ENCODE measurements around the gene MON2. TPM values are rescaled to one million over a fixed set of nuclear protein-coding genes. Genes with fewer than 3 reads are reported as not detected.

MON2 gene
- total and polyA plus RNA-seq, 8 donors = 3.1 to 191 (median 55.3) TPM

DNA sequence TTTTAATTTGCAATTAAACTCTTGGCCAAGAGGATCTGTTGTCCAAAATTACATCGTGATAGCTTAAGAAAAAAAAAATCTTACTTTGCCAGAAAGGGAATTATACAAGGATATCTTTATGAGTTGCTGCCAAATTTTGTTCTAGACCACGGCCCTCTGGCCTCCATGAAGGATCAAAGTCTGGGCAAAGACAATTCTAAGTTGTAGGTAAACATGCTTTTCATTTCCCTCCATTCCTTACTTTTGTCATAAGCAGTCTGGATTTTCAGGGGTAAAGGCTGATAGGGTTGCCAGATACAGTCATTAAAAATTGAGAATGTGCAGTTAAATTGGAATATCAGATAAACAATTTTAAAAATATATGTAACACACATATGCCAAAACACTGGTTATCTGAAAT, 135.1 kb downstream of the MON2 start:
- no peaks in the 10 kb centered on the region for H3K9me3 ChIP-seq
- intact Hi-C loops (cut with DNase I; ENCODE audit: low total_unique reads) = no loop called here
- peak overlapping the region in 4 of 5 donors; percentile 95 to 100 (median 98) for H3K27ac ChIP-seq
- peak in 1 of 2 donors; percentile 31 for DNase-seq
- H3K4me1 ChIP-seq = peaks cover 11 to 41% (median 26%) of the 10 kb centered on the region in 4 donors
- WGBS, 5 donors = 14 to 20% (median 17%) methylated on average over 2 of the region's 2 CpGs
- H3K27me3 ChIP-seq = no peaks in the 10 kb centered on the region
- TF ChIP-seq EP300 (IDR thresholded peaks at IDR 0.05) = no peak
- no peak for TF ChIP-seq POLR2A (IDR thresholded peaks at IDR 0.05)
- TF ChIP-seq POLR2AphosphoS5 (IDR thresholded peaks at IDR 0.05) = no peak
- TF ChIP-seq, protein P1, sequence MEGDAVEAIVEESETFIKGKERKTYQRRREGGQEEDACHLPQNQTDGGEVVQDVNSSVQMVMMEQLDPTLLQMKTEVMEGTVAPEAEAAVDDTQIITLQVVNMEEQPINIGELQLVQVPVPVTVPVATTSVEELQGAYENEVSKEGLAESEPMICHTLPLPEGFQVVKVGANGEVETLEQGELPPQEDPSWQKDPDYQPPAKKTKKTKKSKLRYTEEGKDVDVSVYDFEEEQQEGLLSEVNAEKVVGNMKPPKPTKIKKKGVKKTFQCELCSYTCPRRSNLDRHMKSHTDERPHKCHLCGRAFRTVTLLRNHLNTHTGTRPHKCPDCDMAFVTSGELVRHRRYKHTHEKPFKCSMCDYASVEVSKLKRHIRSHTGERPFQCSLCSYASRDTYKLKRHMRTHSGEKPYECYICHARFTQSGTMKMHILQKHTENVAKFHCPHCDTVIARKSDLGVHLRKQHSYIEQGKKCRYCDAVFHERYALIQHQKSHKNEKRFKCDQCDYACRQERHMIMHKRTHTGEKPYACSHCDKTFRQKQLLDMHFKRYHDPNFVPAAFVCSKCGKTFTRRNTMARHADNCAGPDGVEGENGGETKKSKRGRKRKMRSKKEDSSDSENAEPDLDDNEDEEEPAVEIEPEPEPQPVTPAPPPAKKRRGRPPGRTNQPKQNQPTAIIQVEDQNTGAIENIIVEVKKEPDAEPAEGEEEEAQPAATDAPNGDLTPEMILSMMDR (IDR thresholded peaks at IDR 0.05) = no peak
- H3K36me3 ChIP-seq = no peaks in the 10 kb centered on the region
- H3K4me3 ChIP-seq = peak overlapping the region; percentile 62 to 83 (median 72)

DNA sequence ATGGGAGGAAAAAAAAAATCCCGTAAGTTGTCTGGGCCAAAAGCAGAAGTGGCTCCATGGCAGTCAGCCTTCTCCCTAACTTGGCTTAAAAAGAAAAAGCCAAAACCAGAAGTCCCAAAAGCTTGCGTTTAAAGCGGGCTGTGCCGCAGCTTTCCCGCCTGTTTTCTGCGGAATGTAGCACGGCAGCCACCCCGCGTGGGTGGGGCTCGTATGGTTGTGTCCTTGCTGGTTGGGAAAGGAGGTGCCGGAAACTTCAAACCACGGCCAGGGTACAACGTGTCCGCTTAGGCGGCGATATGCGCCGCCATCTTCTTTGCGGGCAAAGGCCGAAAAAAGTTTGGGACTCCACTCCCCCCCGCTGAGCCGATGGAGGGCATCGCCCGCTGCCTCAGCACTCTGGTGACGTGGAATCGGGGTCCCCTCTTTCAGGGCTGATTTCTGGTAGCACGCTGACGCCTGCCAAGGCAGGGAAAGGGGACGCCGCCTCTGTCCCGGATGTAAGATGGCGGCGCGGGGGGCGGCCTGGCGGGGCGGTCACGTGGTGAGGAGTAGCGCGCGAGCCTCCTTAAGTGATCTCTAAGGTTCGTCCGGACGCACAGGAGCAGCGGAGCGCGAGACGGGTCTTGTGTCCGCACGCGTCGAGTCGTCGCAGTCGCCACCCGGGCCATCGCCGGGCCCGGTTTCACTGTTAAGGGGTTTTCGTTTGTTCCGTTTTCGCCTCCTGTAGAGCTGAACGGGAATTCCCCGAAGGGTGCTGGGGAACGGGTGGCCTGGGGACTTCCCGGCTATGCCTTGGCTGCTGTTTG, 135.8 kb downstream of the MON2 start:
- peak overlapping the region; percentile 95 to 100 (median 99) for H3K27ac ChIP-seq
- H3K36me3 ChIP-seq = no peaks in the 10 kb centered on the region
- H3K9me3 ChIP-seq = no peaks in the 10 kb centered on the region
- intact Hi-C loops (cut with DNase I; ENCODE audit: low total_unique reads) = no loop called here
- TF ChIP-seq, protein P1 (IDR thresholded peaks at IDR 0.05) = peak in 1 of 7 experiments; percentile 4
- TF ChIP-seq EP300 (IDR thresholded peaks at IDR 0.05) (no peak), POLR2A (IDR thresholded peaks at IDR 0.05) (peak in 1 of 4 donors; percentile 12), POLR2AphosphoS5 (IDR thresholded peaks at IDR 0.05) (peak; percentile 11 to 83 (median 68))
- H3K4me3 ChIP-seq = peak overlapping the region; percentile 62 to 83 (median 72)
- DNase-seq = peak; percentile 87 to 96
- WGBS, 5 donors = 0 to 1% (median 0%) methylated on average over 11 to 66 of the region's 66 CpGs
- H3K27me3 ChIP-seq = no peaks in the 10 kb centered on the region
- peaks cover 11 to 41% (median 26%) of the 10 kb centered on the region in 4 donors for H3K4me1 ChIP-seq

DNA sequence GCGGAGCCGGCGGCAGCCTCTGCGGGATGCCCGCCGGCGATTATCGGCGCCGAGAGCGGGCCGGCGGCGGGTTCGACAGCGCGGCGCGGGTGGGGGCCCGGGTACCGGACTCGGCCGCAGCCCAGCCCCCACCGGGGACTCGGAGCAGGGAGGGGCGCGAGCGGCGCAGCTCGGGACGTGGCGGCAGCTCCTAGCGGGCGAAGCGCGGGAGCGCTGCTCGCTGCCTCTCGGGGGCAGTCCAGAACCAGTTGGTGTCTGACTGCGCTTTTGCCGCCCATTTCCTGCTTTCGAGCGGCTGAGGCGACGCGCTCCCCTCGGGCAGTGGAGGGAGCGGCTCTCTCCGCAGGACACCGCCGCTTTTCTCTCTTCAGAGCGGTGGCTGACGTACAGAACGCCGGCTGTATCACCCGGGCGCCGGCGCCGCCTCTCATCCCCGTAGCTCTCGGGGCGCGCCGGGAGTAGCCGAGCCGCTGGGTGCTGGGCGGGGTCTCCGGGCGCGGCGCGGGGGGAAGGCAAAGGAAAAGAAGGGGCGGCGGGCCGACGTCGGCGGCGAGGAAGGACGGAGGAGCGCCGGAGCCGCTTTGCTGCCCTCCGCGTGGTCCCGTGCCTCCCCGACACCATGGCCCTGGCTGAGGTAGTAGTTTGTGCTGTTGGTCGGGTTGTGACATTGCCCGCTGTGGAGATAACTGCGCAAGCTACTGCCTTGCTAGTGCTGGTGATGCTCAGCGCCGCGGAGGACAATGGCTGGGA, 136.6 kb downstream of the MON2 start:
- peaks cover 11 to 41% (median 26%) of the 10 kb centered on the region in 4 donors for H3K4me1 ChIP-seq
- peak; percentile 80 to 97 for DNase-seq
- H3K27ac ChIP-seq = peak overlapping the region; percentile 95 to 100 (median 99)
- H3K36me3 ChIP-seq = no peaks in the 10 kb centered on the region
- peak overlapping the region; percentile 62 to 83 (median 72) for H3K4me3 ChIP-seq
- H3K27me3 ChIP-seq = no peaks in the 10 kb centered on the region
- H3K9me3 ChIP-seq = no peaks in the 10 kb centered on the region
- TF ChIP-seq POLR2A (IDR thresholded peaks at IDR 0.05) = peak in 2 of 4 donors; percentile 37 to 45
- peak; percentile 63 to 84 (median 67) for TF ChIP-seq POLR2AphosphoS5 (IDR thresholded peaks at IDR 0.05)
- TF ChIP-seq EP300 (IDR thresholded peaks at IDR 0.05) = no peak
- TF ChIP-seq, protein P1 (IDR thresholded peaks at IDR 0.05) = peak in 5 of 7 experiments; percentile 29 to 56 (median 41)
- intact Hi-C loops (cut with DNase I; ENCODE audit: low total_unique reads) = no loop called here
- WGBS, 5 donors = 0 to 1% (median 0%) methylated on average over 71 to 94 of the region's 94 CpGs

DNA sequence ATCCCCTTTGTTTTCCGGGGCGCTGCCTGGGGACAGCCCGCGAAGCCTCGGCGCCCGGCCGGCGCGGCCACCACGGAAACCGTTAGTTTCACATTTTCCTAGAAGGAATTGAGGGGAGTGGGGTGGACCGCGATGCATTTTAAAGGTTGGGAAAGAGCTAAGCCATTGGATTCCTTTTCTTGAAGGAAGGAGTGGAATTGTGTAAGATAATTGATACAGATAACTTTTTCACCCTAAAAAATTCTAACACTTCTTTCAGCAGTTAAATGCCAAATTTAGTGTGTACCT, 137.1 kb downstream of the MON2 start:
- intact Hi-C loops (cut with DNase I; ENCODE audit: low total_unique reads) = no loop called here
- no peaks in the 10 kb centered on the region for H3K36me3 ChIP-seq
- H3K27me3 ChIP-seq = no peaks in the 10 kb centered on the region
- no peaks in the 10 kb centered on the region for H3K9me3 ChIP-seq
- H3K4me1 ChIP-seq = peaks cover 11 to 41% (median 26%) of the 10 kb centered on the region in 4 donors
- no peak for DNase-seq
- TF ChIP-seq POLR2AphosphoS5 (IDR thresholded peaks at IDR 0.05) (no peak), POLR2A (IDR thresholded peaks at IDR 0.05) (no peak), EP300 (IDR thresholded peaks at IDR 0.05) (no peak)
- TF ChIP-seq, protein P1 (IDR thresholded peaks at IDR 0.05) = no peak
- peak overlapping the region; percentile 95 to 100 (median 99) for H3K27ac ChIP-seq
- WGBS, 5 donors = 0 to 1% (median 0%) methylated on average over 14 of the region's 14 CpGs
- peak overlapping the region; percentile 62 to 83 (median 72) for H3K4me3 ChIP-seq

All from stomach (tissue), 9 donors.